Prostate gland (tissue), 2 donors: ENCODE results near the gene CDC123. TPM values are rescaled to one million over a fixed set of nuclear protein-coding genes. Genes with fewer than 3 reads are reported as not detected.

Source experiments
- DNase-seq: peaks from one replicate; pipeline ENCODE4 v3.0.0-alpha.2; 2019; ENCODE audit warnings: low spot score
- H3K27ac ChIP-seq, 2 donors: fragments of 200-600 bp; sonication (generic); 2 replicates each; pipeline ENCODE4 v1.5.1; 2017 to 2019
- H3K27me3 ChIP-seq: fragments of 200-600 bp; sonication (generic); replicated peaks from 2 replicates; pipeline ENCODE4 v1.5.1; 2019; ENCODE audit not compliant: insufficient read depth
- H3K36me3 ChIP-seq, 2 donors: fragments of 200-600 bp; sonication (generic); 1 replicate in 1 of 2; 2 replicates in 1 of 2; pipeline versions ENCODE4 v1.5.1 to v1.8.1; 2017 to 2019
- H3K4me1 ChIP-seq: fragments of 200-600 bp; sonication (generic); replicated peaks from 2 replicates; pipeline ENCODE4 v1.5.1; 2019
- H3K4me3 ChIP-seq, 2 donors: fragments of 200-600 bp; sonication (generic); 2 replicates each; pipeline ENCODE4 v1.5.1; 2017 to 2019
- H3K9me3 ChIP-seq: fragments of 200-600 bp; sonication (generic); 2 replicates; pipeline ENCODE4 v1.5.1; 2017
- CTCF ChIP-seq, 4 experiments: fragments of 200-600 bp in 2 of 4; fragments of 450-650 bp in 2 of 4; sonication (generic) in 2 of 4; IDR thresholded peaks; 1 replicate in 3 of 4; 2 replicates in 1 of 4; pipeline ENCODE4 v1.5.1; 2016 to 2019; ENCODE audit warnings: antibody characterized with exemption in 4 of 4, mild to moderate bottlenecking in 2 of 4, moderate library complexity in 2 of 4
- POLR2A ChIP-seq: fragments of 450-650 bp; IDR thresholded peaks from one replicate; pipeline ENCODE4 v1.6.1; 2016; ENCODE audit warnings: antibody characterized with exemption, mild to moderate bottlenecking
- POLR2AphosphoS5 ChIP-seq: sonication (generic); formaldehyde crosslinking; IDR thresholded peaks from one replicate; pipeline ENCODE4 v1.6.1; 2017; ENCODE audit warnings: antibody characterized with exemption
- WGBS: methylation state at CpG from one replicate; pipeline ENCODE4 v1.1.5; 2018; 5-methylcytosine and 5-hydroxymethylcytosine counted together
- intact Hi-C: fragments of 100-400 bp; cut with DNase I; formaldehyde crosslinking; loops from one replicate; pipeline ENCODE4 v1.14.2; 2022
- total RNA-seq, 2 donors: library from RNA; depleted of rRNA; stranded (reverse); fragments of >200 nt; gene quantifications; one replicate each; pipeline ENCODE4 v1.1.0, GENCODE V29; 2016

CDC123 gene
- total RNA-seq, 2 donors from 2014 or later = 52.4 to 63.3 TPM

- Histone ChIP-seq H3K9me3 (no peaks in the 10 kb centered on the region), H3K4me3 (no peak overlapping the region), H3K36me3 (no peaks in the 10 kb centered on the region), H3K4me1 (no peaks in the 10 kb centered on the region), H3K27me3 (no peaks in the 10 kb centered on the region), H3K27ac (no peak overlapping the region)
- intact Hi-C loops = no loop called here
- 20% methylated on average over 1 of the region's 1 CpG for WGBS
- DNase-seq = no peak
- TF ChIP-seq POLR2A = no peak
- TF ChIP-seq POLR2AphosphoS5 = no peak
- no peak for TF ChIP-seq CTCF (IDR thresholded peaks at IDR 0.05)
Observed at GRCh38 chr10:12255048-12255447, 59.1 kb downstream of the CDC123 start.

GRCh38 chr10:12259988-12260387, 64.0 kb downstream of the CDC123 start:
- Histone ChIP-seq H3K4me3 (no peak overlapping the region), H3K27ac (no peak overlapping the region), H3K36me3 (no peaks in the 10 kb centered on the region), H3K4me1 (no peaks in the 10 kb centered on the region), H3K9me3 (no peaks in the 10 kb centered on the region), H3K27me3 (no peaks in the 10 kb centered on the region)
- TF ChIP-seq POLR2AphosphoS5 (no peak), CTCF (IDR thresholded peaks at IDR 0.05) (no peak), POLR2A (no peak)
- 96% methylated on average over 4 of the region's 4 CpGs for WGBS
- no peak for DNase-seq
- intact Hi-C loops = loop anchor here (5.0 to 10.0 kb wide), 3 partner anchors 397 to 815 kb away; no protein-coding TSS in a partner anchor

- TF ChIP-seq POLR2AphosphoS5 (no peak), CTCF (IDR thresholded peaks at IDR 0.05) (no peak), POLR2A (no peak)
Observed at GRCh38 chr10:12262278-12262981, 66.4 kb downstream of the CDC123 start.

GRCh38 chr10:12264204-12264940, 68.4 kb downstream of the CDC123 start:
- TF ChIP-seq CTCF (IDR thresholded peaks at IDR 0.05) = peak; percentile 56 to 91 (median 86)
- no peak for TF ChIP-seq POLR2A
- peak; percentile 44 for TF ChIP-seq POLR2AphosphoS5
- peak; percentile 69 for DNase-seq
- no peaks in the 10 kb centered on the region for H3K4me1 ChIP-seq

More at GRCh38 chr10:12262278-12262981, 66.4 kb downstream of the CDC123 start:
- Histone ChIP-seq H3K36me3 (no peaks in the 10 kb centered on the region), H3K4me3 (no peak overlapping the region), H3K27me3 (no peaks in the 10 kb centered on the region), H3K27ac (no peak overlapping the region), H3K4me1 (no peaks in the 10 kb centered on the region), H3K9me3 (no peaks in the 10 kb centered on the region)
- intact Hi-C loops = loop anchor here (5.0 to 10.0 kb wide), 3 partner anchors 395 to 812 kb away; no protein-coding TSS in a partner anchor
- no peak for DNase-seq
- WGBS = 53% methylated on average over 3 of the region's 3 CpGs

More at GRCh38 chr10:12264204-12264940, 68.4 kb downstream of the CDC123 start:
- Histone ChIP-seq H3K27ac (peak overlapping the region in 1 of 2 donors; percentile 35), H3K9me3 (no peaks in the 10 kb centered on the region), H3K4me3 (peak overlapping the region in 1 of 2 donors; percentile 22), H3K36me3 (no peaks in the 10 kb centered on the region), H3K27me3 (no peaks in the 10 kb centered on the region)
- intact Hi-C loops = loop anchor here (2.0 to 10.0 kb wide), 4 partner anchors 393 to 810 kb away; no protein-coding TSS in a partner anchor
- WGBS = 29% methylated on average over 31 of the region's 31 CpGs
